Frontal cortex (tissue), 1 donor: ENCODE data around the gene MMP2. TPM values are rescaled to one million over a fixed set of nuclear protein-coding genes. Genes with fewer than 3 reads are reported as not detected.

Experiments used
- total RNA-seq: library from RNA; depleted of rRNA; stranded (reverse); fragments of >200 nt; gene quantifications from one replicate; pipeline ENCODE4 v1.2.3, GENCODE V29; 2014

Gene MMP2
- total RNA-seq, 1 donor from 2014 or later = 8.2 TPM

Other genes with a start within 250 kb of the MMP2 start
- gene IRX6, start 155.0 kb upstream of the MMP2 start, total RNA-seq = under 0.01 TPM
- 2.4 TPM for gene LPCAT2, start 29.9 kb downstream of the MMP2 start, total RNA-seq
- not detected for gene CAPNS2, start 87.5 kb downstream of the MMP2 start, total RNA-seq
- under 0.01 TPM for gene SLC6A2, start 176.8 kb downstream of the MMP2 start, total RNA-seq